NCI-H2196 treated with DMSO at 0.1 percent for 48 hours (cell line): ENCODE data around the gene RPLP2.

Source experiments
- DNase-seq: peaks from one replicate; lab custom pipeline; 2025; ENCODE audit not compliant: unreplicated experiment; lab: John Stamatoyannopoulos, UW

RPLP2 gene

DNA sequence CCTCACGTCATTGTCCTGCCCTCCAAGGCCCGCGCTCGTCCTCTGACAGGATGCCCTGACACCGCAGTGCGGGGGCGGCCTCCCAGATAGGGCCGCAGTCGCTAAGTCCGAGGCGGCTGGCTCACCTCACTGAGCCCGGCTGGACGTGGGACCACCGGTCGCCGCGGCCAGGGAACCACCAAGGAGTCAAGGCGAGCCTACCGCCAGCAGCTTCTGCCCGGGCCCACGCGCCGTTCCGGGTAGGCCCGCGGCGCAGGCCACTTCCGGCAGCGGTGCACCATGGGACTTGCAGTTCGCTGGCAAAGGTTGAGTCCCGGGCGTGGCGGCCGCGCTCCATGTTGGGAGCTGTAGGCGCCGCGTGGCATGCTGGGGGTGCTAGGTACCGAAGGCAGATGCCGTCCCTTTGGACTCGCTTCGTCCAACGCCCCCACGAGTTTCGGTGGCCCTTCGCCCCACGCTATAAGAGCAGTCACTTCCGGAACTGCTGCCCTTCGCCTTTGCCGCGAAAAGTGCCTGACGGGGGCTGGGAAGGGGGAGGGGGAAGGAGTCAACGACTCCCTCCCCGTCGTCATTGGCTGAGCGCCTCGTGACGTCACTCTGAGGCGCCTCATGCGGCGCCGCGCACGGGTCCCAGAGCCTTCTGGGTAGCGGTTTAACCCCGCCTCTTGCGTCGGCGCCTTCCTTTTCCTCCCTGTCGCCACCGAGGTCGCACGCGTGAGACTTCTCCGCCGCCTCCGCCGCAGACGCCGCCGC is at the start of gene RPLP2:
TSS of gene RPLP2 (plus strand) at position 681 of the 753 bp plus-strand sequence. CDS start 268 bp downstream, outside the sequence.
- DNase-seq, result peak; percentile 92

DNA sequence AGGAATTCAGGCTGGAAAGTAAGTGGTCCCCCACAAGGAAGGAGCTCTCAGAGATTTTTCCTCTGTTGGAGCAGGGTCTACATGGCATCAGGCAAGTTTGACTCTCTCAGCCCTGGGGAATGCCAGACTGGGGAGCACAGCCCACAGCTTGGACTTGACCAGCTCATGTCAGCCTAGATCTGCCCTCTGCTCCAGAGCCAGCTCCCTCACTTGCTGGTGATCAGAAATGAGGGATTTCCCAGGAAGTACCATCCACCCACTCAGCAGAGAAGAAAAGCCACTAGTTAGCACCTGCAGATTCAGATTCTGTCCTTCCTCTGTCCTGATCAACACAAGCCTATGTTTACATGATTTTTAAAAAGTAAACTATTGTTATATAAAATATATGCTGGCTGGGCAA is 49.5 kb upstream of the RPLP2 start:
- DNase-seq, result no peak

GRCh38 chr11:761526-762108 is 48.1 kb upstream of the RPLP2 start:
- DNase-seq, result no peak

DNA sequence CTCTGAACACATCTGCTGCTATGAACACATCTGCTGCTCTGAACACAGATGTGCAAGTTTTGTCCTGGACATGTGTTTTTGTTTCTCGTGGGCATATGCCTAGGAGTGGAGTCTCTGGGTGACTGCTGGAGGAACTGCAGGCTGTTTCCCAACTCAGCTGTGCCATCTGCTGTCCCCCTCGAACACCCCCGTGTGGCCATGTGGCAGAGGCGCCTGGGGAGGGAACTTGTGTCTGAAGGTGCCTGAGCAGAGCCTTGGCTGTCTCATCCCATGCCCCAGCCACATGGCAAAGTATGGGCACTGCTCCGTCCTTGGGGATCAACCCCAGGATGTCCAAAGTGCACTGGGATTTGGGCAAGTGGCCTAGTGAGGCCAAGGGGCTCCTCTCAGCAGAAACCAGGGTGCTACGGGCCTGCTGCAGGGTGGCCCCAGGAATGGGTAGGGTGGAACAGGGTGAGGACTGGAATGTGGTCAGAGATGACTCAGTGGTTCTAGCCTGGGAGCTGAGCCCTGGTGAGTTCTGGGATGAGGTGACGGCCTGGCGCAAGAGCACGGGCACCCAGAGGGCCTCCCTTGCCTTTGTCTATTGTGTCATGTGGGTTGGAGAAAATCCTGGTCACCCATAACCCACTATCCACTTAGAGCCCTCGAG is 47.2 kb upstream of the RPLP2 start:
- no peak for DNase-seq

DNA sequence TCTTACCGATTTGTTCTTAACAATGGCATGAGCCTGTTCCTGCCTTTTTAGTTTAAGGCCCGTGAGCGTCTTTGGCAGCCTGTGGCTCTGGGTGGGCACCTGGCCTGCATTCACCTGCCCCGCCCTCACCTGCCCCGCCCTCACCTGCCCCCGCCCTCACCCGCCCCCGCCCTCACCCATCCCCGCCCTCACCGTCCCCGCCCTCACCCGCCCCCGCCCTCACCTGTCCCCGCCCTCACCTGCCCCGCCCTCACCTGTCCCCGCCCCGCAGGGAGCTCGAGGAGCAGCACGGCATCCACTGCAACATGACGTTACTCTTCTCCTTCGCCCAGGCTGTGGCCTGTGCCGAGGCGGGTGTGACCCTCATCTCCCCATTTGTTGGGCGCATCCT is 46.7 kb upstream of the RPLP2 start:
- no peak for DNase-seq

GRCh38 chr11:763549-764321 is 46.0 kb upstream of the RPLP2 start:
- DNase-seq, result no peak

DNA sequence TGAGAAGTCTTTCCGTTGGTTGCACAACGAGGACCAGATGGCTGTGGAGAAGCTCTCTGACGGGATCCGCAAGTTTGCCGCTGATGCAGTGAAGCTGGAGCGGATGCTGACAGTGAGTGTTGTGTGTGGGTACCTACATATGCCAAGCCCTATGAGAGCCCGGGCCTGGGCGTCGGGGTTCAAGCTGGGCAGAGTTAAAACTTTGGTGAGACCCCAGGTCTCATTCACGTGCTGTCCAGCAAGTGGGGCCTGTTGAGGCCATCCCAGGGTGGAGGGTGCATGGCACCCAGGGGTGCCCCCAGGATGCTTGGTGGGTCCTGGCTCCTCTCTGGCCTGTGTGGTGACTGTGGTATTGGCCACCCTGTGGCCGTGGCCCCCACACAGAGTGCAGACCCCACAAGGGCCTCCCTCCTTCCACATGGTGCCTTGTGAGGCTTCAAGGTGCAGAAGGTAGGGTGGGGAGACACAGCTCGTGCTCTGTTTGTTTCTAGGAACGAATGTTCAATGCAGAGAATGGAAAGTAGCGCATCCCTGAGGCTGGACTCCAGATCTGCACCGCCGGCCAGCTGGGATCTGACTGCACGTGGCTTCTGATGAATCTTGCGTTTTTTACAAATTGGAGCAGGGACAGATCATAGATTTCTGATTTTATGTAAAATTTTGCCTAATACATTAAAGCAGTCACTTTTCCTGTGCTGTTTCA is 45.3 kb upstream of the RPLP2 start:
- no peak for DNase-seq

DNA sequence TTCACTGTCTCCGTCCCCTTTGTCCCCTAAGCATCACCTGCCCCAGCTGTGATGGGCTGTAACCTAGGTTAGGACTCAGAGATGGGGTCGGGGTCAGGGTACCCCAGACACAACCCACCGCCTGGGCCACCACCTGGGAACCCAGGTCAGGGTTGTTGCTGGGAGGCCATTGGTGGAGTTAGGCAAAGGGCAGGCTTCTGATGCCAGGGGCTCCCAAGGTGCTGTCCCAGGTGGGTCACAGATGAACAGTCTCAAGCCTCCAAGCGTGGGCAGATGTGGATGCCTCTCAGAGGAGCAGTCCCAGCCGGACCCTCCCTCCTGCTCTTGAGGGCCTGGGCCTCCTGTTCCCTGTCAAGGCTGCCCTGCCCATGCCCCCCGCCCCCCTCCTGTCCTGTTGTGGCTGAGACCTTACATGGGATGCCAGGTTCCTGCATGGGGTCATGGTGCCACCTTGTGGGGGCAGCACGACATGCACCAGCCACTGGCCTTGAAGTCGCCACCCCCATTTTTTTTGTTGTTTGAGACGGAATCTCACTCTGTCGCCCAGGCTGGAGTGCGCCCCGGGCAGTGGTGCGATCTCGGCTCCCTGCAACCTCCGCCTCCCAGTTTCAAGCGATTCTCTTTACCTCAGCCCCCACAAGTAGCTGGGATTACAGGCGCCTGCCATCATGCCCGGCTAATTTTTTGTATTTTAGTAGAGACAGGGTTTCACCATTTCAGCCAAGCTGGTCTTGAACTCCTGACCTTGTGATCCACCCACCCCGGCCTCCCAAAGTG is 44.6 kb upstream of the RPLP2 start:
- no peak for DNase-seq

DNA sequence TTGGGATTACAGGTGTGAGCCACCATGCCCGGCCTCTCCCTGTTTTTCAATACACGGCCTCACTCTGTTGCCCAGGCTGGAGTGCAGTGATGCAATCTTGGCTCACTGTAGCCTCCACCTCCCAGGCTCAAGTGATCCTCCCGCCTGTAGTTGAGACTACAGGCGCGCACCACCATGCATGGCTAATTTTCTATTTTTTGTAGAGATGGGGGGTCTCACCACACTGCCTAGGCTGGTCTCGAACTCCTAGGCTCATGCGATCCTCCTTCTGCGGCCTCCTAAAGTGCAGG is 44.0 kb upstream of the RPLP2 start:
- DNase-seq, result no peak

- DNase-seq, result no peak
These were observed 43.4 kb upstream of the RPLP2 start for GRCh38 chr11:766106-766935.

DNA sequence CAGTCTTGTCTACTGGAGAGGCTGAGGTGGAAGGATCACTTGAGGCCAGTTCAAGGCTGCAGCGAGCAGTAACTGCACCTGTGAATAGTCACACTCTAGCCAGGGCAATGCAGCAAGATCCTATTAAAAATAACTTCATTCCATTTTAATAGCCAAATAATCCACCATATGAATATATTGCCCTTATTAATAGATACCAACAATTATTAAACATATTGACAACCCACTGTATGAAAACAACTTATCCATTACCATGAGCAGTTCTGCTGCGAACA is 42.9 kb upstream of the RPLP2 start:
- no peak for DNase-seq

GRCh38 chr11:767238-767637 is 42.5 kb upstream of the RPLP2 start:
- DNase-seq, result no peak

DNA sequence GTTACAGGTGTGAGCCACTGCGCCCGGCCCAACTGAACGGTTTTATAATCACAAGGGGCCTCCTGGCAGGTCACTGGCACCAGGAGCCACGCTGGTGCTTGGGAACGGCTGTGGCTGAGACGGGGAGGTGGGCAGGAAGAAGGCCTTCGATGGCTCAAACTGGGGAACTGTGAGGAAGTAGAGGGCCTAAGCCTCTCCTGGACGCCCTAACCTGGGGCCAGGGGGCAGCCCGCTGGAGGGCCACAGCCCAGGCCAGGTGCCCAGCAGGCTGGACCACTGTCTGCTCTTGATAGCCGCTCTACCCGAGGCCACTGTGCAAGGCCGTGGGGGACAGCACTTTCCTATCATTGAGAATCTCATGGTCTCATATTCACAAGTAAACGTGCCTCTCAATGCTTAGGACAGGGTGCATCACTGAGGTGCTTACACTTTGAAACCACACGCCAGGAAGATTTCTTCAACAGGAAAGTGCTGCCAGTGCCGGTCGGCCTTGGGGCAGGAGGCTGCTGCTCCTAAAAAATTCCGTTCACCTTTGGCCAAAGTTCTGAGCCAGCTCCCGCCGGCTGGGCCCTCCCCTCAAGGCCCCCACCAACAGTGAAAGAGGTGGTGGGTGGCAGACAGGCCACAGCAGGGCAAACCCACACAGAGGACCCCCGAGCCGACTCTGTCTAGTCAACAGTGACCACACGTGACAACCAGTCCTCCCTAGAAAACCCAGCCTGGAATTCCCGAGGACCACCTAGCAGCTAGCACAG is 39.7 kb upstream of the RPLP2 start:
- no peak for DNase-seq

DNA sequence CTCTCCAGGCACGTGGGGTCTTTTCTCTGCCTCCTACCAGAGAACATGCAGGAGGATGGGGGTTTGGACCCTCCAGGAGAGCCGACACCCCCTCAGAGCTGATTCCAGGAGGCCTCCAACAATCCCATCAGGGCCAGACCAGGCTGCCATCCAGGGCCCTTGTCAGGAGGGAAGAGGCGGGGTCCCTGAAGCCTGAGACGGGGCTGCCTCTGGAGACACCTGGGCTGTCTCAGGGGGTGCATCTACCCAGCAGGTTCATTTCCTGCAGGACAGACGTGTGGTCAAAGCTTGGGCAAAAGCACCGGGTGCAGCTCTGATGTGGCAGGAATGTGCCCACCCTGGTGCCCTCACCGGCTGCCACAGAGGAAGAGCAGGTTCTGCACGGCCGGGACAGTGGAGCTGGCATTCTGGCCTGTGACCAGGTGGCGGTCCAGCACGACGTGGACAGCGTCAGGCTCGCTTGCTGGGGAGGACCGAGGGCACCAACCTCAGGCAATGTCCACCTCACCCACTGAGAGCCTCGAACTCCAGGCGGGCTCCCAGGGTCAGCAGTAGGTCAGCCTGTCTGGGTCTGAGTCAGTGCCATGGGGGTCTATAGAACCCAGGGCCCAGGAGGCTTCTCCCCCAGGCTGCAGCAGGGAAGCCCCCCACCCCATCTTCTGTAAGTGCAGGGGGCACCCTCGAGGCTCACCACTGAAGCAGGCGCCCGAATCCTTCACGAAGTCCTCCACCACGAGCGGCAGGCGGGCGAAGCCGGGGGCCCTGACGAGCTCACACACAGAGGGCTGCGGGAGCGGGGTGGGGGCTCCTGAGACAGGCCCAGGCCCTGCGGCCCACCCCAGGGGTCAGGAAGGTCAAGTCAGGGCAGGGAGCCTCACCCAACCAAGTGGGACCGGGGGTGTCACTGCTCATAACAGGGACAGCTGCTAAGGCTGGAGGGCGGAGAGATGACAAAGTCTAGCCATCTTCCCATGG is 38.8 kb upstream of the RPLP2 start:
- no peak for DNase-seq

- no peak for DNase-seq
These were observed 38.1 kb upstream of the RPLP2 start for GRCh38 chr11:771617-772204.

GRCh38 chr11:772429-773390 is 37.1 kb upstream of the RPLP2 start:
- no peak for DNase-seq
